Sigmoid colon (tissue), 4 donors: Measurements from ENCODE around the gene AXIN1.

ENCODE experiments used
- CTCF ChIP-seq, 4 experiments: fragments of 450-650 bp in 3 of 4; fragments of 200-600 bp in 1 of 4; IDR thresholded peaks; one replicate each; pipeline ENCODE4 v1.5.1; 2016 to 2019; ENCODE audit warnings: antibody characterized with exemption in 4 of 4, mild to moderate bottlenecking in 3 of 4, moderate library complexity in 2 of 4
- EP300 ChIP-seq, 4 donors: sonication (generic); formaldehyde crosslinking; IDR thresholded peaks; one replicate each; pipeline ENCODE4 v1.6.1; 2017; ENCODE audit warnings: antibody characterized with exemption in 4 of 4
- POLR2A ChIP-seq, 2 donors: fragments of 450-650 bp; IDR thresholded peaks; one replicate each; pipeline ENCODE4 v1.6.1; 2016; ENCODE audit warnings: antibody characterized with exemption in 2 of 2, mild to moderate bottlenecking in 2 of 2, moderate library complexity in 2 of 2
- POLR2AphosphoS5 ChIP-seq, 4 donors: sonication (generic); formaldehyde crosslinking; IDR thresholded peaks; one replicate each; pipeline ENCODE4 v1.6.1; 2017; ENCODE audit warnings: antibody characterized with exemption in 4 of 4

GRCh38 chr16:263182-263774, 89.2 kb downstream of the AXIN1 start:
- TF ChIP-seq CTCF (IDR thresholded peaks at IDR 0.05): no peak
- no peak for TF ChIP-seq POLR2A (IDR thresholded peaks at IDR 0.05)
- no peak for TF ChIP-seq POLR2AphosphoS5 (IDR thresholded peaks at IDR 0.05)
- TF ChIP-seq EP300 (IDR thresholded peaks at IDR 0.05): no peak
